ENCODE measurements around the gene PLCG2. TPM values are rescaled to one million over a fixed set of nuclear protein-coding genes. Genes with fewer than 3 reads are reported as not detected.
"Not testable (repeated sequence)": the region's sequence is repeated elsewhere in the genome, so short reads cannot be mapped to it uniquely, and the experiment has no call there.

Gene PLCG2
- total RNA-seq, 1 donor from 2014 or later = 8.6 TPM

GRCh38 chr16:81850197-81850944, 71.3 kb downstream of the PLCG2 start:
- ATAC-seq = no peak

DNA sequence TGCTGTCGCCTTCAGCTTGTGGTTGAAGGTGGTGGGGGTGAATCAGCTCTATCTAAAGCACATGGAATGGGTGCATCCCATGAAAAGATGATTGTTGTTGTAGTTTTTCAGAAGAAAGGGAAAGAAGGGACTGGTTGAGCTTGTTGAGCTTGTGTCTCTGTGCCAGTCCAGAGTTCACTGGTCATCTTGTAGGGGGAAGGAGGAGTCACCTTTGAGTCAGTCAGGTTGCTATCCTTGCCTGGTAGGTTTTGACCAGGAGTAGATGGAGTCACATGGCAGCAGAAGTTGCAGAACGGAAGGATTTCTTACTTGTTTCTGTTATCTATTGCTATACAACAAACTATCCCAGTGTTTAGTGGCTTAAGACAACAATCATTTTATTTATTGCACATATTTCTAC, 73.3 kb downstream of the PLCG2 start:
- peak; percentile 82 for ATAC-seq

DNA sequence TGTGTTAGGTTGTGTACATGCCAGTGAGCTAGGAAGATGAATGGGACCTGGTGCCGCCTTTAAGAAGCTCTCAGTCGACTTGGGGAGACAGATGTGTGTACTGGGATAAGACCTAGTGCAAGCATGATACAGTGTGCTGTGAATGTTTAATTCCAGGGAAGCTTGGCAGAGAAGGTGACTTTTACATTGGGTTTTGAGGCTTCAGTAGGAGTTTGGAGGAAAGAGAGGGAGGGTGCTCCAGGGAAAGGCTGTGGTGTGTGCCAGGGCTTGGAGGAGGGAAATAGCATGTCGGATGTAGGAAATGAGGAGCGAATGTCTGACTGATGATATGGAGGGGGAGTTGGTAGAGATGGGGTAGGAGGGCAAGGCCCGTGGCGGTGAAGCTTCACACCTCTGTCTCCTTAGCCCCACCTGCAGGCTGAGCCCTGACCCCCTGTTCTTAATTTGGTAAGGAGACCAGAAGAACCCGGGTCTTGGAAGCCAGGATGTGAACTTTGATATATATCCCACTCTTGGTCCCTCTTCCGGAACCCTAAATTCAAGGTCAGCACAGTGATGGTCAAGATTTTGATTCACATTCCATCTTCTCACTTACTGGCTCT, 76.6 kb downstream of the PLCG2 start:
- no peak for ATAC-seq

- ATAC-seq = no peak
Measured at GRCh38 chr16:81860287-81861266, 81.5 kb downstream of the PLCG2 start.

GRCh38 chr16:81861503-81861902, 82.4 kb downstream of the PLCG2 start:
- ATAC-seq = peak; percentile 83

GRCh38 chr16:81861915-81862314, 82.8 kb downstream of the PLCG2 start:
- ATAC-seq = peak; percentile 42

GRCh38 chr16:81863630-81864352, 84.7 kb downstream of the PLCG2 start:
- no peak for ATAC-seq

DNA sequence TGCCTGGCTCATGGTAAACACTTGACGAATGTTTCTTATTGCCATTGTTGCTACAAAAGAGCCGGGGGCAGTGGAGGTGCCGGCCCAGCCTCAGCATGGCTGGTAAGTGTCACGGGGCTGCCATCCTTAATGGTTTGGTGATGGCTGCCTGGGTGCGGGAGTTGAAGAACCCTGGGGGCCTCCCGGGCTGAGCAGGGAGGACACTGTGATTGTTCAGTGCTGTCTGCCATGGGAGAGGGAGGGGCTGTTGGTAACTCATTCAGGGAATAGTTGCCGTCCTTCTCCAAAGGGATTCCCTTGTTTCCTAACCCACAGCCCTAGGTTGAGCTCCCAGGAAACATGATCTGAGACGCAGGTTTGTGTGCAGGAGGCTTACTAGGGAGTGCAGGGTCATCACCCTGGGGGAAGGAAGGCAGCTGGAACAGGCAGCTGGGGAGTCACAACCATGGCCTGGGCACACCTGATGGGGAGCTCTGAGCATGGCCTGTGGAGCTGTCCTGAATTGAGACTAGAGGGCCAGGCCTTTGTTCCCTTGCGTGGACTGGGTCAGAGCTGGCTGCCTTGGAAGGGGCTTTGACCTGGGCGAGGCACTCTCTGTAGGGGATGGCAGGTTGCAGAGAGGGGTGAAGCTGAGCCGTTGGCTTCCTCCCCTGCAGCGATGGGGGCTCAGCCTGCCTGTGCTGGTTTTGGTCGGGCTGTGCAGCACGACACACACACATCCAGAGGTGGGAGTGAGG, 85.7 kb downstream of the PLCG2 start:
- ATAC-seq = no peak

- peak; percentile 57 for ATAC-seq
Measured at GRCh38 chr16:81866820-81867440, 87.8 kb downstream of the PLCG2 start.

DNA sequence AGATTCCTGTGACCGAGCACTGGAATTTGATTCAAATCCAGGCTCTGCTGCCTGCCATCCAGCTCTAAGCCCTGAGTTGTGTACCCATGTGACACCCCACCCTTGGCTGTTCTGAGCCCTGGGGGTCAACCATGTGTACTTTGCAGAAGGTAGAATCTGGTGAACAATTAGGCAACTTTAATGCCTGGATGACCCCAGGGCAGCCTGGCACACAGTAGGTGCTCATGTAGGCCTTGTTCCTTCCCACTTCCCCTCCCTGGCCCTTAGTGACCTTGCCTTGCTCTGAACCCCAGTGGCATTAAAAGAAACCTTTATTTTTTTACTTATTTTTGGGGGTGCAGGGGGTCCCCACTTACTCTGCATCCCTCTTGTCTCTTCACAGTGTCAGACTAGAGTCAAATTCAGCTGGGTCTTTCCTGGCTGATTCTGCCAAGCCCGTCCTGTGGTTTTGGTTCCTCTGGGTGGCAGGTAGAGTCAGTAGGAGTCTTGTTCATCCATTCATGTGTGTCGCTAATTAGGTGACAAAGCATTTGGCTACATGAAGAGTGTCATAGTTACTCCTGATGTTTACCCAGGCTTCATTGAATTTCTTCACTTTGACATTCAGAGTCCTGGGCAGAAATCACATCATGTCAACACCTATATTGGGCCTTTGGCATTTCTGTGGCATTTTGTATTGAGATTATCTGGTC, 89.1 kb downstream of the PLCG2 start:
- ATAC-seq = no peak

DNA sequence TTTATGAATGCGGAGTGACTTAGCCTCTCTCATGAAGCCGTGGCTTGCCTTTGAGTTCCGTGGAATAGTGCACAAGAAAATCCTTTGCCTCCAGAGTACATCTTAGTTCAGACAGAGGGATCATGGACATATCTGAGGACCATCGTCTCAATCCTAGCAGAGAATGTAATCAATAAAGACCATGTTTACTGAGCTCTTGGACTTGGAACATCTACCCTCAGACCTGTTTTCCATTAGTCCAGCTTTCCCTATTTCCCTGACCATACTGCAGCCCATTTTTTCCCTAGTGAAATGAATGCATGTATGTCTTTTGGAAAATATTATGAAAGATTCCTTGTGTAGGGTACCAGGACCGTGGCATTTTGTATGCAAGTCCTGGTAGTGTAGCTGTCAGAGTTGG, 90.2 kb downstream of the PLCG2 start:
- ATAC-seq = no peak

DNA sequence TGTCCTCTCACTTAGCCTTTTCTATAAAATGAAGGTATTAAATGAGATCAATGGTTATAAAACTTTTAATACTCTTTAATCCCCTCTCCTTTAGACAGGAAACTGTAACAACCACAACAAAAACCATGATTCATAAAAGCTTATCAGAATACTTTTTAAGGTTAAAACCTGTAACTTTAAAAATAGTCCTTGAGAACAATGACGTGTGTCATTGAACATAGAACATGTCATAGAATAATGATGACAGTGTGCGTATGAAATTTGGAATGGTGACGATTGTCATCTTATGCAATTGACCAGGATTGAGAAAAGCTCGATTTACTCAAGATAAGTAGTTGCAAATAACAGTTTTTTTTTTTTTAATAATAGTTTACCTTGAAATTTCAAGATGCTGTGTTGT, 94.1 kb downstream of the PLCG2 start:
- no peak for ATAC-seq

DNA sequence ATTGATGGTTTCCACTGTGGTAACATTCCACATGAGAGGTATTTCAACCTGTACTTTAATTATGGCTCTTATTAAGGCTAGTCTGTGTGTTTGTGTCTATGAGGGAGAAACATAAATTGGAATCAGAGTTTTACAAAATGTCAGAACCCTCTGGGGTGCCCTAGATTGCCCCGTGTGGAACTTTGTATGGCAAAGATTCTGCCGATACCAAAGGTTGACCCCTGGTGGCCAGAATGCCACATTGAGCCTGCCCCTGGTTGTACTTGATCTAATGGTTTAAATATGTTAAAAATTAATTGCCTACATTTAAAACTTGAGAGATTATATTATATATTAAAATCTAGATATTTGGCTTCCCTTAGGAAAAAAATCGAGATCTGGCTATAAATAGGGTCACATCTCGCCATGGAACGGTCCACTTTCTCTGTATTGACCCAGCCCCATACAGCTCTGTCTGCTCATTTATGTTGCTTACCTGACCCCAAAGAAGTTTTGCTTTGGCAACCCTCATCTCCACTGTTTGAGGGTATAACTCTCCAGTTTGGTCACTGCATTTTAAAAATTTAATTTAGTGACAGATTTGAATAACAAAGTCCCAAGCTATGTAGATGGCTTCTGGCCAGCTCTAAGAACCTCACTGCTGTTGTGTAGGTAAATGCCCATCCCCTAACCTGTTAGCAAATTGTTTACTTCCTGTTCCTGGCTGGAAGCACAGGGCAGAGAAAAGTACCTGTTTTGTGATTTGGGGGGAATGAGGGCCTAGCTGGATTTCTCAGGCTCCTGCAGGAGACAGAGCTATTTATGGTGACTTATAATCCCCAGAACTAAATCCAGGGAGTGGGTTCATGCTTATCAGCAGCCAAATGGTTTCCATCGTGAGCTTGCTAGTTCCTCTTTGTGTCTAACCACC, 95.0 kb downstream of the PLCG2 start:
- ATAC-seq = peak; percentile 81

DNA sequence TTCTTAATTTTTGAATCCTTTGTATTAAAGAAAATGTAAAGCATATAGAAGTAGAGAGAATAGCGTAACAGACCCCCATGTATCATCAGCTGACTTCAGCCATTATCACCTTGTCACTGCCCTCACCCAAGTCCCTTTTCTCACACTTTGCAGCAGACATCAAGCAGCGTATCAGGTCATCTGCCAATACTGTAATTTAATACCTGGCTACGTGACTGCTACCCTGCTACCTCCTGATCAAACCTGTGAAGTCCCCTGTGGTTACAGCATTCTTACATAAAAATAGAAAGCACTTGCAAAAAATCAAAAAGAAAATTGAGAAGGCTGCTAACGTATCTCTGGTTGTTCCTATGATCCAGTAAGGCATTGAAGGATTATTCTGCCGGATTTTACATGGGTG, 96.4 kb downstream of the PLCG2 start:
- ATAC-seq = no peak

DNA sequence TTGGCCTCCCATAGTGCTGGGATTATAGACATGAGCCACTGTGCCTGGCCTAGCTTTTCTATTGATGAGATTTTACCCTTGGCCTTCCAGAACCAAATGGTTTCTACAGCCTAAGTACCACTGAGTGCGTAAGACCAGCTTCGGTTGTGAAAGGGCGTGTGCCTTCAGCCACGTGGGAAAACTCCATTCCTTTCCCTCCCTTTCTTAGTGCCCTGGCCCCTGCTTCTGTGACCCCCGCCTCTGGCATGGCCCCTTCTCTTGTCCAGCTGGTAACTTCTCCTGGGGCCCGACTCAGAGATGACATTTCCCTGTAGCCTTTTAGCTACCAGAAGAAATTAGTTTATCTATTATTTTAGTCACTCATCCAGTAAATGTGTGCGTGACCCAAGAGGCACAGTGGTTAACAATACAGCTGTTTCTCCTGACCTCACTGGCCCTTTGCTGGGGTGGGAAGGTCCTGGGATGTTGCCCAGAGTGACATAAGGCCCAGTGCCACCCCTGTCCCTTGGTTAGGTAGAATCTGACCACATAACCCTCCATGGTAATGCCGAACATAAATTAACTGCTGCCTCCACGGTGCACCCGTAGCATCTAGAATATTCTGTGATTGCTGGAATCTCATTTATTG, 97.3 kb downstream of the PLCG2 start:
- no peak for ATAC-seq

- ATAC-seq = not testable (repeated sequence)
Measured at GRCh38 chr16:81877490-81877889, 98.4 kb downstream of the PLCG2 start.

DNA sequence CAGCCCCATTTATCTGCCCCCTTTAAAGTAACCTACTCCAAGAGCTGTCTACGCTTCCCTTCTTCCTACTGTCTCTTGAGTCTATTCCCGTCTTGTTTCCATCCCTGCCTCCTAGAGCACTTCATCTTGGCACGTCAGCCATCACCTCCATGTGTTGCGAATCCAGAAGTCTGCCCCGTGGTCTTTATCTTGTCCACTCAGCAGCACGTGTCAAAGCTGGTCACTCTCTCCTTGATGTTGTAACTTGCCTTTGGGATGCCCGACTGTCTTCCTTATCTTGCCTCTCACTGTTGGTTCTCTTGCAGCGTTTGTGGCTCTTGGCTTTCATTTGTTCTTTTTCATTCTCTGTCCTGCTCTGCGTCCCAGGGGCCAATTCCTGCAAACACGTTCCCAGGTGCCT, 99.4 kb downstream of the PLCG2 start:
- ATAC-seq = no peak

DNA sequence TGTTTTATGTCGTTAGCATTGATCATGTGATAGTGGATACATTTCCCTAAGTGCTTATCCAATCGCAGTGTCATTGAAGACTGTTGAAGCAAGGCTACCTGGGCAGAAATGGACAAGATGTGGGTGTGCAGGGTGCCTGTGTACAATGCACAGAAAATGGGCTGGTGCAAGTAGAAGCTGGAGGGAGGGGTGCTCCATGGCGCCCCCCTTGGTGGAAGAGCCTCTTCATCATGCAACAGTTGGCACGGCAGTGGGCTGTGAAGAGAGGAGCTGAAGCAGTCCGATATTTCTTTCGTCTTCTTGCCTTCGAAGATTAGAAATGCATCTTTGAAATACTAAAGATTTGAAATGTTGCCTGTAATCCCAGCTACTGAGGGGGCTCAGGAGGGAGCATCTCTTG, 100.5 kb downstream of the PLCG2 start:
- ATAC-seq = no peak

DNA sequence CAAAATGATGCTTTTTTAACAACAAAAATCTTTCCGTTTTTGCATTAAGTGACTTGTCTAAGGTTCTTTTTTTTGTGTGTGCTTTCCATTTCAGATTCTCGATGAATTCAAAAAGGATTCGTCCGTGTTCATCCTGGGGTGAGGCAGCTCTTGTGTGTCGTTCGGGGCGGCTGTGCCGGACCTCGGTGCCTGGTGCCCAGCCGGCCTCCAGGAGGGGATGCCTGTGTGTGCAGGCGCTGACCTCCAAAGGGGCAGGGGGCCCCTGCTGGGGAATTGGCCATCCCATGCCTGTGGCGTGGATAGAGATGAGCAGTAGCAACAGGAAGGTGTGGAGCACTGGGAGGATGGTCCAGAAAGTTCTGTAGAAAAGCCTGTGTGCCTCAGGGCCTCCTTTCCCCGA, 101.7 kb downstream of the PLCG2 start:
- ATAC-seq = no peak

Data from esophagus mucosa (tissue), 1 donor.